DMS53 (cell line): Measurements from ENCODE around the gene TMEM121.

Experiments
- DNase-seq: peaks from one replicate; lab custom pipeline; 2025; lab: John Stamatoyannopoulos, UW

TMEM121 gene

DNA sequence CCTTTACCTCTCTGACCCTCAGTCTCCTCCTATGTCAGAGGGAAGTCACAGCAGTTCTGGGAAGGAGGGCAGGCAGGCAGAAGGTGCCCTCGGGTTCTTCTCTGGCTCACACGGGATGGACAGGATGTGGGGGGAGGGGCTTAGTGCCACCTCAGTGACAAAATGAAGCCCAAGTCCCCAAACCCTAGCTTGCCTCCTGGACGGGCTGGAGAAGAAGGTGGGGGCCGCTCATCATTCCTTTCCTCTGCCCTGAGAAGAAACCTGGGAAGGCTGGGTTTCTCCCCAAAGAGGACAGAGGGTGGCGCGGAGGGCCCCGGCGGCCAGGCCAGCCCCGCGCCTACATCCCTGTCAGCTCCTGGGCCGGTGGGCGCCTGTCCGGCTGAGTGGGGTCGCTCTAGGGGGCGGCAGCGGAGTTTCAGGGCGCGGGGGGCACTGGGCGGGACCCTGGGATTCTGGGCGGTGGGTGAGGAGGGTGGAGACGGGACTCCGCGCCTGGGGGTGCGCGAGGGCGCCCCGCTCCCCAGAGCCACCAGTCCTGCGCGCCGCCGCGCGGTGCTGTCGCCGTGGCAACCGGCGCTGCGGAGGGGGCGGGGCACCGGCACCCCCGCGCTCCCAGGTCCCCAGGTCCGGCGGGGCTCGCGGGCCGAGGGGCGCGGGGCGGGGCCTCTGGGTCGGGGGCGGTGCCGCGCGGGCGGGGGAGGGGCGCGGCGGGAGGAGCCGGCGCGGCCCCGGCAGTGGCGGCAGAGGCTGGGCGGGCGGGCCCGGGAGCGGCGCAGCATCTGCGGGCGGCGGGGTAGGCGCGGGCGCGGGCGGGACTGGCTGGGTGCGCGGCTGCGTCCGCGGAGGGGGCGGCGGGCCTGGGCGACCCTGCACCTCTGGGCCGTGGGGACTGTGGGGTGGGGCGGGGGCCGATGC, at the start of gene TMEM121:
TSS of gene TMEM121 (plus strand) at position 723 of the 915 bp plus-strand sequence. CDS start 2,252 bp downstream, outside the sequence.
- peak; percentile 47 for DNase-seq

DNA sequence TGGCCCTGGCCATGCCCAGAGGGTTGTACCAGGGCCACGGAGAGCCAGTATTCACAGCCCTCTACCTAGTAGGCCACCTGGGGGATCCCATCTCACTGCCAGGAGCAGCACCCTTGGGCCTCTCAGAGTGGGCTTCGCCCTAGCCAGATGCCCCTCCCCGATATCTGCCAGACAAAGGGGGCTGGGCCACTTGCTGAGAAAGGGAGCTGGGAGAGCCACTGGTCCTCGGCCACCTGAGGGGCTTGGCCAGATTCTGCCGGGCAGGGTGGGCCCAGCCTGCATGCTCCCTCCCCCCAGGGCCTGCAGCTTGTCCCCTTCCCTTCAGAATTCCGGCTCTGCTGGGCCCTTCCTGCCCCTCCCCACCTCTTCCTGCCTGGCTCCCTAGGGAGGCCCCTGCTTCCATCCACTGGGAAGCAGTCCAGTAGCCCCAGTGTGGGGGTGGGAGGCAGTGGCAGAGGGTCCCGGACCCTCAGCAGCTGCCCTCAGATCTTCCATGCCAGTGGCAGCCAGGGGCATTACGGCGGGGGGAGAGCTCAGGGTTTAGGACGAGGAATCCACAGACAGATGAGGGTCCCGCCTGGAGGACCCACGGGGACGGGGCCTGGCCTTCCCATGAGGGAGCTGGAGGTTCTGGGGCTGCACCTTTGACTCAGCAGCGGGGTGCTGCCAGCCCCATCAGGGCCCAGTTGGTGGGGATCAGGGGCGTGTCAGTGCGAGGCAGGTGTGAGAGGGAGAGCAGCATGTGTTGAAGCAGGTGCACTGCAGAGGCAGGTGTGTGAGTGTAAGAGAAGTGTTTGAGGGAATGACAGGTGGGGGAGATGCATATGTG, 49.3 kb upstream of the TMEM121 start:
- no peak for DNase-seq

GRCh38 chr14:105477660-105478397, 48.6 kb upstream of the TMEM121 start:
- DNase-seq = peak; percentile 45

DNA sequence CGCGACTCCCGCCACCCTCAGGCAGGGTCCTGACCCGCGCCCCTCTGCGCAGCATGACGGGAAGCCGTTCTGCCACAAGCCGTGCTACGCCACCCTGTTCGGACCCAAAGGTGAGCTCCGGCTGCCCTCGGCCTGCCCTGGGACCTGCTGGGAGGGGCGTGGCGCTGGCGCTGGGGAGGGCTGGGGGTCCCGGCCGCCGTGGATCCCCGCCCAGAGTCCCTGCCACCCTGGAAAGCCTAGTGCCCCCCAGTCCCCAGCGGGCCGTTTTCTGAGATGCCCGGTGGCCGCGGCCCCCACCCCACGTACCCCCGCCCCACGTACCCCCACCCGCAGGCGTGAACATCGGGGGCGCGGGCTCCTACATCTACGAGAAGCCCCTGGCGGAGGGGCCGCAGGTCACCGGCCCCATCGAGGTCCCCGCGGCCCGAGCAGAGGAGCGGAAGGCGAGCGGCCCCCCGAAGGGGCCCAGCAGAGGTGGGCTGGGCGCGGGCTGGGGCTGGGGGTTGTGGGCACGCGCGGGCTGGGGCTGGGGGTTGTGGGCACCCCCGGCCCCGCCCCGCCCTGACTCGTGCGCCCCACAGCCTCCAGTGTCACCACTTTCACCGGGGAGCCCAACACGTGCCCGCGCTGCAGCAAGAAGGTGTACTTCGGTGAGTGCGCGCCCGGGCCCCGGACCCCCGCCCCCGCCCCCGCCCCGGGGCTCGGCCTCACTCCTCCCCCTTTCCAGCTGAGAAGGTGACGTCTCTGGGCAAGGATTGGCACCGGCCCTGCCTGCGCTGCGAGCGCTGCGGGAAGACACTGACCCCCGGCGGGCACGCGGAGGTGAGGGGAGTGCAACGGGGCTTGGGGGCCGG, 47.8 kb upstream of the TMEM121 start:
- no peak for DNase-seq

GRCh38 chr14:105479431-105480158, 46.8 kb upstream of the TMEM121 start:
- peak; percentile 46 for DNase-seq

DNA sequence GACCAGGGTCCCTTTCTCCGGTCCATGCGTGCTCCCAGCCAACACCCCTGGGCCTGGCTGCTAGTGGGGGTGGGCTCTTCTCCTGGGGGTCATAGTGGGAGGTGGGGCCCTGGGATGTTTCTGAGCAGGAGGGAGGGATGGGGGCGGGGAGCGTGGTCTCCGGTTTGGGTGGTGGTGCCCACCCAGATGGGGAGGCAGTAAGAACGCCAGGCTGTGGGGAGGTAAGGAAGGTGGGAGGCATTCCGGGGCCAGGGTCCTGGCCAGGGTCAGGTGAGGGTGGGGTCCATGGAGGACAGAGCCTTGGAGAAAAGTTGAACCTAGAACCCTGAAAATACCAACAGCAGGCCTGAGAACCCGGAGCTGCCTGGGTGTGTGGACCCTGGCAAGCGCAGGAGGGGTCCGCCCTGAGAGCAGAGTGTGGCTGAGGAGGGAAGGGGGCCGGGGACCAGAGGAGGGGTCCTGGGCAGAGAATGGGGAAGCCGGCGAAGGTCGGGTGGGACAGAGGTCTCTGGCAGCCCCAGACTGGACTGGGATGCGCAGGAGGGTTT, 46.1 kb upstream of the TMEM121 start:
- DNase-seq = no peak

DNA sequence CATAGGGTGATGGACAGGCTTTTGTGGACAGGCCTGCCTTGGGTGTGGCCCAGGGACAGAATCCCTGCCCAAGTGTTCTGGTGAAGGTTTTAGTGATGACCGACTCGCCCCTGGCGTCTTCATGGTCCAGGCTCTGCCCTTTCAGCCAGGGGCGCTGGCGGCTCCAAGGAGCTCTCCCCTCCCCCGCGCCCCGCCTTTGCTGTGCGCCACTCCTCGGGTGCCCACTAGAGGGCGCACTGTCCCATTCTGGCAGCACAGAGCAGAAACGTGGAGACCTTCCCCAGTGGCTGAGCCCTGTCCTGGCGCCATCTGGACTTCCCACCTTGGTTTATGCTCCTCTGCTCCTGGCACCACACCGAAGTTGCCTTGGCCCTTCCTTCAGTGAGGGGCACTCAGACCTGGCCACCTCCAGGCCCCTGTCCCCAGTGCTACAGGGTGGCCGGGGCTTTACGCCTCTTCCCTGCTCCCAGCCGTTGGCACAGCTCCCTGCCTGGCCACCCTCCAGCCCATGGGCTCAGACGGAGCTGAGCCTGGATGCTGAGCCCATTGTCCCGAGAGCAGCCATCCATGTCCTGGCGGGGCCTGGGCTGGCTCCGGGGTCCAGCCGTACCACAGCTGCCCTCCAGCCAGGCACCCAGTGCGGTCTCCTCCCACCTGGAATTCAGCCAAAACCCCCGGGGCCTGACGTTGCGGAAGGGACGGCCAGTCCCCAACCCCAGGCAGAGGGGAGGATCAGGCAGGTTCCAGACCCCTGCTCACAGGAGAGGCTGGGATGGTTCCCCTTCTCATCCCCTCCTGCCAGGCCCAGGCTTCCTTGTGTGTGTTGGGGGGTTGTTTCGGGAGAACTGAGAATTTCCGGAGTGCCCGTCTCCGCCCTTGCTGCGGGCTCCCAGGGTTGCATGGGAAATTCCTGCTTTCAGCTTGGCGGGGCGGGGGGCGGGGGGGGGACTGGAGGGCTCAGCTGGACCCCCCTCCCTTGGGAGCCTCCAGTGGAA, 45.3 kb upstream of the TMEM121 start:
- peak; percentile 87 for DNase-seq

GRCh38 chr14:105481886-105482457, 44.4 kb upstream of the TMEM121 start:
- peak; percentile 98 for DNase-seq

DNA sequence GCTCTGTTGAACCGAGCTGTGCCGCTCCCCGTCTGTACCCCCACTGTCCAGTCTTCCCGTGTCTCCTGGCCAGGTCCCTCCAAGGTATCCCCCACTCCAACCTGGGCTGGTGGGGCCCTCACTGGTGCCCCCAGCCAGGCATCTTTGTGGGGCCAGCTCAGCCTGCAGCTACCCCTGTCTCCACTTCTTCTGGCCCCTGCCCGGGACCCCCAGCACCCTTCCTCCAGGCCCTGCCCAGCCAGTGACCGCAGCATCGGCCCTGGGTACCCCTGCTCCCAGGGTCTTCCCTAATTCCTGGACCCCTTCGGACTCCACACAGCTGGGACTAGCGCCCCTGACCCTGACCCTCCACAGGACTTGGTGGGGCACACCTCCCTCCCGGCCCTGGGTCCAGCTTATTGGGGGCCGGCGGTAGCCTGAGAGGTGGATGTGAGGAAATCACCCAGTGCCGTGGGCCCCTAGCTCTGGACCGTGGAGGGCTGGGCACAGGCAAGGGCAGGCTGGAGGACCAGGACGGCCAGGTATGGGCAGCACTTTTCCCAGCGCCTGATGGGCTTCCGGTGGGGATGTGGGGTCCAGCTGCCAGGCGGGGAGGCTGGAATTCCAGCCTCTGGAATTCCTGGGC, 43.8 kb upstream of the TMEM121 start:
- no peak for DNase-seq

DNA sequence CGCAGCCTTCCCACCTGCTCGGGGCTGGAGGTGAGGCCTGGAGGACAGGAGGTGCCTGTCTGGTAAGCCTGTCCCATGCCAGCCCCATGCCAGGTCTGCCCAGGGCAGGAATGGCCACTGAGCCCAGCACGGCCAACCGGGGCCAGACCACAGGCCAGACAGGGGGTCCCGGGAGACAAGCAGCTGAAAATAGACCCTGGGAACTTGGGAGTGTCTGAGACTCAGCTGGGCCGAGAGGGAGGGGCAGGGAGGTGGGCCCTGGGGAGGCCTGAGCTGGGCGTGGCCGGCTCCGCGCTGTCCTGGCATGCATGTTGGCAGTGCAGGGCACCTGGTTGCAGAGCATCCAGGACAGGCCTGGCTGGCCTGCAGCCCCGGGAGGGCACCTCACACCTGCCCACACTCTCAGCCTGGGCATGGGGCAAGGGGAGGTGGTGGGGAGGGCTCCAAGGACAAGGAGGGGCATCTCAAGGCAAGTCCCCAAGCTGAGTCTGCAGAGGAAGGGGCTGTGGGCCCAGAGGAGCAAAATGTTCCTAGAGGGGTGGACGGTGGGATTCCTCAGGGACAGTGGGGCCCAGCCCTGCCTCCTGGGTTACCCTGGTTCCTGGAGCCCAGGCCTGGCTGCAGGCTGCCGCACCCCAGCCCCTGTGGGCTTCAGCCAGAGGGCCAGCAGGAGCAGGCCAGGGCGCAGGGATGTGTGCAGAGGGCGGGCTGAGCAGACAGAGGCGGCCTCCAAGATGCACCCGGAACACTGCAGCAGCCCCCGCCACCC, 42.9 kb upstream of the TMEM121 start:
- no peak for DNase-seq

DNA sequence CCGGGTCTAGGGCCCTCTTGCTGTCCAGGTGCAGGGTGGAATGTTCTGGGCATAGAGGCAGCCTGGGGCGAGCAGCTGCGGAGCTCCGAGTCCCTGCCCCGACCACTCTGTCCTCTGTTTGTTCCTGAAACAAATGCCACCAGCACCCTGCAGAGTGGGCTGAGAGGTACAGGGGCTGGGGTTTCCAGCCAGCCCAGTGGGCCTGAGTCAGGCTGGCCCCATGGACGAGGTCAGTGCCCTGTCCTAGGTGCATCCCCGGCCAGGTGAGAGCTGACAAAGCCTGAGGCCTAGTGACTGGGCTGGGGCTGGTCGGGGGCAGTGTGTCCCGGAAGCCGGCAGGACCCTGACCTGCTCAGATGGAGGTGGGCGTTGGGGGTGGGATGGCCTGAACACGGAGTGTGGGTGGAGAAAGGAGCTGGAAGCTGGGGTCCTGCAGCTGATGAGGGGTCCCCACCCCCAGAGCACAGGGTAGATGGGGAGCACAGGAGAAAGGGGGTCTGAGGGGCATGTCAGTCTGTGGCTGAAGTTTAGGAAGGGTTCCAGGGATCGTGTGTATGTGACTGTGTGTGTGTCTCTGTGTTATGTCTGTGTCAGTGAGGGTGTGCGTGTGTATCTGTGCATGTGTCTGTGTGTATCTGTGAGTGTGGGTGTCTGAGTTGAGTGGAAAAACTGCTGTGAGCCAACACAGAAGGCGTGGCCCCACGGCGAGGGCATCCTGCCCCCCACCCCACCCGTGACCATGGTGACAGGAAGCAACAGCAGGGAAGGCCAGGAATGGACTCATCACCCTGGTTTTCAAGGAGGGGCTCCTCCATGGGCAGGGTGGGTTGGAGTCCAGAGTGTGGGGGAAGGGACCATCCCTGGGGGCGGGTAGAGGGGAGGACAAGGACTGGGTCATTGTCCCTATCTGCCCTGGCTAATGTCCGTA, 42.0 kb upstream of the TMEM121 start:
- DNase-seq = no peak

DNA sequence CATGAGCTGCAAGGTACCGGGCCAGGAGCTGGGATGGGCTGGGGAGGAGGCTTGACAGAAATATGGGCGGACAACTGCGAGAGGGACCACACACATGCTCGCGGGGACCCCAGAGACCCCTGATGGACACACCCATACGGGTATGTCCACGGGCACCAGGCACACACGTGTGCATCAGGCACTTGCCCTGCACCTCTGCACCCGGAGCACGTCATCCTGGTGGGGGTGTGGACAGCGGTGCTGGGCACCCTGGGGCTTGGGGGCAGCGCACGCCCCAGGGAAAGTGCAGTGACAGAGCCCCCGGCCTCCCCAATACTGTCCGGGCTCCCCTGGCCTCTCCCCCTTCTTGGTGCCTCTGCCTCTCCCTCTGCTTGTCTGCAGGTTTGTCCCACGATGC, 41.4 kb upstream of the TMEM121 start:
- no peak for DNase-seq

GRCh38 chr14:105485739-105486162, 40.6 kb upstream of the TMEM121 start:
- peak; percentile 60 for DNase-seq

GRCh38 chr14:105486163-105486973, 40.0 kb upstream of the TMEM121 start, which contains the start of gene CRIP1:
TSS of gene CRIP1 (plus strand) at chr14:105486886. CDS start at chr14:105487260, 374 bp downstream.
- DNase-seq = peak; percentile 40

GRCh38 chr14:105486974-105487448, 39.4 kb upstream of the TMEM121 start:
- DNase-seq = peak; percentile 52
